Smooth muscle cell (in vitro differentiated cells): ENCODE data around the gene ADIPOR2. TPM values are rescaled to one million over a fixed set of nuclear protein-coding genes. Genes with fewer than 3 reads are reported as not detected.

Source experiments
- DNase-seq: peaks from one replicate; lab custom pipeline; 2025; ENCODE audit not compliant: unreplicated experiment; lab: John Stamatoyannopoulos, UW
- H2AFZ ChIP-seq: fragments of 200-600 bp; sonication (generic); 2 replicates; pipeline ENCODE4 v1.6.0; 2016; ENCODE audit warnings: antibody characterized with exemption, low read depth, mild to moderate bottlenecking
- H3F3A ChIP-seq: fragments of 200-600 bp; sonication (generic); 2 replicates; pipeline ENCODE4 v1.6.0; 2017; ENCODE audit warnings: antibody characterized with exemption, low read depth
- H3K27ac ChIP-seq: fragments of 200-600 bp; sonication (generic); 2 replicates; pipeline ENCODE4 v1.5.1; 2016; ENCODE audit warnings: low read depth, mild to moderate bottlenecking
- H3K27me3 ChIP-seq: fragments of 200-600 bp; sonication (generic); 2 replicates; pipeline ENCODE4 v1.6.1; 2016; ENCODE audit warnings: low read depth, mild to moderate bottlenecking
- H3K36me3 ChIP-seq: fragments of 200-600 bp; sonication (generic); 2 replicates; pipeline ENCODE4 v1.5.1; 2016; ENCODE audit warnings: low read depth
- H3K4me1 ChIP-seq: fragments of 200-600 bp; sonication (generic); 2 replicates; pipeline ENCODE4 v1.5.1; 2016; ENCODE audit warnings: low read depth
- H3K4me2 ChIP-seq: fragments of 200-600 bp; sonication (generic); 2 replicates; pipeline ENCODE4 v1.6.0; 2016; ENCODE audit warnings: mild to moderate bottlenecking
- H3K4me3 ChIP-seq: fragments of 200-600 bp; sonication (generic); 2 replicates; pipeline ENCODE4 v1.5.1; 2016; ENCODE audit warnings: mild to moderate bottlenecking
- H3K79me2 ChIP-seq: fragments of 200-600 bp; sonication (generic); 2 replicates; pipeline ENCODE4 v1.6.0; 2016; ENCODE audit warnings: low read depth, mild to moderate bottlenecking
- H3K9ac ChIP-seq: fragments of 200-600 bp; sonication (generic); 2 replicates; pipeline ENCODE4 v1.6.0; 2016; ENCODE audit warnings: low read depth
- H3K9me3 ChIP-seq: fragments of 200-600 bp; sonication (generic); replicated peaks from 2 replicates; pipeline ENCODE4 v1.5.1; 2016; ENCODE audit warnings: low read depth
- H4K20me1 ChIP-seq: fragments of 200-600 bp; sonication (generic); 2 replicates; pipeline ENCODE4 v1.6.0; 2016; ENCODE audit warnings: low read depth
- CTCF ChIP-seq: fragments of 200-600 bp; sonication (generic); IDR thresholded peaks from 2 replicates; pipeline ENCODE4 v1.5.1; 2017; ENCODE audit warnings: borderline replicate concordance, mild to moderate bottlenecking, antibody characterized with exemption; ENCODE audit not compliant: insufficient read depth, poor library complexity, severe bottlenecking
- WGBS: methylation state at CpG from one replicate; pipeline ENCODE4 v1.1.7; 2016; ENCODE audit warnings: low lambda C conversion rate; 5-methylcytosine and 5-hydroxymethylcytosine counted together
- polyA plus RNA-seq: library from polyadenylated mRNA; unstranded; fragments of >200 nt; fragmentation: Nextera tagmentation; extraction: Ambion mirVana; gene quantifications from 2 replicates; pipeline ENCODE4 v1.2.1, GENCODE V29; 2016
- total RNA-seq: library from RNA; depleted of rRNA; stranded (reverse); fragments of >200 nt; gene quantifications from 2 replicates; pipeline ENCODE4 v1.2.3, GENCODE V29; 2014

The ADIPOR2 gene
- total and polyA plus RNA-seq, 2 experiments from 2014 or later: 7.0 to 34.1 TPM

DNA sequence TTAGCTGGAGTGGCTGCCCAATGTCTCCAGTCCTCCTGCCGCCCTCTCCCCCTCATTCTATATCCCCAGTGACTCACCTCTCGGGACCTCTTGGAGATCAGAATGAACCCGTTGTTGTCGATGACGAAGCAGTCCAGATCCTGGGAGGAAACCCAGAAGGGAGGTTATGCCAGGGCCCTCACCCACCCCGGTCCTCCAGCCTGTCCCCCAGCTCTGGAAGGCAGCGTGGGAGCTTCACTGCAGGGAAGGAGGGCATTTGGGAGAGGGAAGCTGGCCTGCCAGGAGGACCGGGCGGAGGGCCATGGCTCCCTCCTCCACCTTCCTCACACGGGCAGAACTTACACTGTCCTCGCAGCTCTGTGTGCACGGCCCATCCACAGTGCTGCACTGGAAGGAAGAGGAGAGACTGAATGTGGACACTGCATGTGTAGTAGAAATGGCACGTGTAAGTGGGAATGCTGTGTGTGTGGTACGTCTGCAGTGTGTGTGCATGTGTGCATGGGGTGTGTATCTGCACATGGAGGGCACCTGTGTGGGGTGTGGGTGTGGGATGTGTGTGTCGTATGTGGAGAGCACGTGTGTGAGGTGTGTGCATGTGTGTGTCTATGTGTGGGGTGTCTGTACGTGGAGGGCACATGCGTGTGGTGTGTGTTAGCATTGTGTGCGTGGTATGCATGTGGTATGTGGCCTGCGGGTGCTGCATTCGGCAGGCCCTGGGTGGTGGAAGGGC is 119.5 kb downstream of the ADIPOR2 start:
- WGBS: 76% methylated on average over 16 of the region's 21 CpGs
- H3K36me3 ChIP-seq: no peaks in the 10 kb centered on the region
- no peaks in the 10 kb centered on the region for H3K79me2 ChIP-seq
- no peaks in the 10 kb centered on the region for H3K4me1 ChIP-seq
- peak overlapping the region; percentile 36 for H3K4me2 ChIP-seq
- no peaks in the 10 kb centered on the region for H3F3A ChIP-seq
- no peak for TF ChIP-seq CTCF
- H2AFZ ChIP-seq: no peak overlapping the region
- H3K9ac ChIP-seq: no peak overlapping the region
- H4K20me1 ChIP-seq: no peaks in the 10 kb centered on the region
- no peaks in the 10 kb centered on the region for H3K9me3 ChIP-seq
- no peaks in the 10 kb centered on the region for H3K27me3 ChIP-seq
- DNase-seq: no peak
- H3K27ac ChIP-seq: peak overlapping the region; percentile 14
- no peak overlapping the region for H3K4me3 ChIP-seq

GRCh38 chr12:1810931-1811280 is 120.0 kb downstream of the ADIPOR2 start:
- H3K4me1 ChIP-seq: no peaks in the 10 kb centered on the region
- H3K9ac ChIP-seq: no peak overlapping the region
- H2AFZ ChIP-seq: no peak overlapping the region
- H4K20me1 ChIP-seq: no peaks in the 10 kb centered on the region
- H3K9me3 ChIP-seq: no peaks in the 10 kb centered on the region
- no peak for DNase-seq
- no peaks in the 10 kb centered on the region for H3K27me3 ChIP-seq
- H3K27ac ChIP-seq: no peak overlapping the region
- H3F3A ChIP-seq: no peaks in the 10 kb centered on the region
- 91% methylated on average over 9 of the region's 10 CpGs for WGBS
- no peak overlapping the region for H3K4me3 ChIP-seq
- no peaks in the 10 kb centered on the region for H3K36me3 ChIP-seq
- H3K79me2 ChIP-seq: no peaks in the 10 kb centered on the region
- TF ChIP-seq CTCF: no peak
- no peak overlapping the region for H3K4me2 ChIP-seq

DNA sequence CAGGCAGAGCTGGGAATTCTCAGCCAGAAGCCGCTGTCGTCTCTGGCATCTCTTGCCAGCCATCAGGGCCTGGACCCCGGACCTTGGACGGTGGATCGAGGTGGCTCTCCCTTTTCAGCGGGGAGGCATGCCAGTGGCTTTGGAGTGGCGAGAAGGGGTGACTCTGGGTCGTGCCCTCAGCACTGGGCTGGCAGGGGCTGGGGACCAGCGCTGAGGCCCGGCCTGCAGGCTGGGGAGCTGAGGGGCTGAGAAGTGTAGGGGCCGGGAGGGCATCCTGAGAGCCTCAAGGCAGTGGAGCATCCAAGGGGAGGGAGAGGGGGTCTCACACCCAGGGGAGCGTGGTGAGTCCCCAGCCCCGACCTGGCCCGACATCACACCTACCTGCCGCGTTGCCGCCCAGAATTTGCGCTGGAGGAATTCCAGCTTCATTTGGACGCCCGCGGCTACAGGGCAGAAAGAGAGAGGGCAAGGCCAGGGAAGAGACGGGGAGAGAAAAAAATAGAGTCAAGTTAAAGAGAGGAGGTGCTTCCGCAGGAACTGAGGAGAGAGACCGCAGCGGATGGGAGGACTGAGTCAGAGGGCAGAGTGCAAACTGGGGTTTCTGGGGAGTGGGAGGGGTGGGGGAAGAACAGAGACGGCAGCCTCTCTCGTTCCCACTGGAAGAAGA is 120.5 kb downstream of the ADIPOR2 start:
- no peak overlapping the region for H3K9ac ChIP-seq
- WGBS: 90% methylated on average over 26 of the region's 27 CpGs

More for the DNA sequence above, 120.5 kb downstream of the ADIPOR2 start:
- no peaks in the 10 kb centered on the region for H3K27me3 ChIP-seq
- no peak overlapping the region for H3K27ac ChIP-seq
- no peak overlapping the region for H3K4me2 ChIP-seq
- no peak overlapping the region for H3K4me3 ChIP-seq
- no peaks in the 10 kb centered on the region for H3K36me3 ChIP-seq
- no peak for DNase-seq
- H3K4me1 ChIP-seq: no peaks in the 10 kb centered on the region
- no peak for TF ChIP-seq CTCF
- H3K9me3 ChIP-seq: no peaks in the 10 kb centered on the region
- no peak overlapping the region for H2AFZ ChIP-seq
- no peaks in the 10 kb centered on the region for H4K20me1 ChIP-seq
- no peaks in the 10 kb centered on the region for H3F3A ChIP-seq
- no peaks in the 10 kb centered on the region for H3K79me2 ChIP-seq
